Hepatocyte (in vitro differentiated cells): ENCODE data around the gene NPY2R.

Source experiments
- EZH2 ChIP-seq: fragments of 200-600 bp; sonication (generic); IDR thresholded peaks from 2 replicates; pipeline ENCODE4 v1.6.1; 2016; ENCODE audit warnings: antibody characterized with exemption, mild to moderate bottlenecking, borderline replicate concordance
- TF ChIP-seq, protein P1 (sequence below): fragments of 200-600 bp; sonication (generic); IDR thresholded peaks from 2 replicates; pipeline ENCODE4 v1.5.1; 2016; ENCODE audit warnings: antibody characterized with exemption, mild to moderate bottlenecking; ENCODE audit not compliant: poor library complexity

DNA sequence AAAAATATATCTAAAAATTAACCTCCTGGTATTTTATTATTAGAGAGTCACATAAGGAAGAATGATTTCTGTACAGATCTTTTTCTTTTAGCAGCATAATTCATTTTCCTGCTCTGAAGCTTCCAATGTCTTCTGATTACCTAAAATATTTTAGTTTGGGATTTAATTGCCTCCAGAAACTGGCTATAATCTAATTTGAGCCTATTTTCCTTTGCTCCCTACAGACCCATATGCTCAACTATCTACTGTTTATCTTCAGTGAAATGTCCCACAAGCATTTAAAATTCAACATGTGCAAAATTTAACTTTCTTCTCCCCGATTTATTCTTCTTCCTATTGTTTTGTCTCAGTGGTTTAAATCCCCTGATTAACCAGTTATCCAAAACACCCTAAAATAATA lies 29.1 kb downstream of the NPY2R start:
- TF ChIP-seq, protein P1, sequence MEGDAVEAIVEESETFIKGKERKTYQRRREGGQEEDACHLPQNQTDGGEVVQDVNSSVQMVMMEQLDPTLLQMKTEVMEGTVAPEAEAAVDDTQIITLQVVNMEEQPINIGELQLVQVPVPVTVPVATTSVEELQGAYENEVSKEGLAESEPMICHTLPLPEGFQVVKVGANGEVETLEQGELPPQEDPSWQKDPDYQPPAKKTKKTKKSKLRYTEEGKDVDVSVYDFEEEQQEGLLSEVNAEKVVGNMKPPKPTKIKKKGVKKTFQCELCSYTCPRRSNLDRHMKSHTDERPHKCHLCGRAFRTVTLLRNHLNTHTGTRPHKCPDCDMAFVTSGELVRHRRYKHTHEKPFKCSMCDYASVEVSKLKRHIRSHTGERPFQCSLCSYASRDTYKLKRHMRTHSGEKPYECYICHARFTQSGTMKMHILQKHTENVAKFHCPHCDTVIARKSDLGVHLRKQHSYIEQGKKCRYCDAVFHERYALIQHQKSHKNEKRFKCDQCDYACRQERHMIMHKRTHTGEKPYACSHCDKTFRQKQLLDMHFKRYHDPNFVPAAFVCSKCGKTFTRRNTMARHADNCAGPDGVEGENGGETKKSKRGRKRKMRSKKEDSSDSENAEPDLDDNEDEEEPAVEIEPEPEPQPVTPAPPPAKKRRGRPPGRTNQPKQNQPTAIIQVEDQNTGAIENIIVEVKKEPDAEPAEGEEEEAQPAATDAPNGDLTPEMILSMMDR: no peak
- TF ChIP-seq EZH2: no peak
